IPS-NIHi7 (cell line): ENCODE results near the gene ALKBH6.
"Not testable (repeated sequence)": the region's sequence is repeated elsewhere in the genome, so short reads cannot be mapped to it uniquely, and the experiment has no call there.

Source experiments
- DNase-seq: peaks from one replicate; pipeline ENCODE4 v3.0.0; 2012; ENCODE audit warnings: mixed read lengths; ENCODE audit errors: extremely low spot score

The ALKBH6 gene

GRCh38 chr19:35992907-35993765 is 20.9 kb downstream of the ALKBH6 start:
- DNase-seq, result no peak

GRCh38 chr19:35991731-35992450 is 22.1 kb downstream of the ALKBH6 start:
- no peak for DNase-seq

GRCh38 chr19:35990771-35991730 is 23.0 kb downstream of the ALKBH6 start:
- no peak for DNase-seq

- no peak for DNase-seq
Measured at GRCh38 chr19:35990156-35990555, 23.9 kb downstream of the ALKBH6 start.

- no peak for DNase-seq
Measured at GRCh38 chr19:35988824-35989223, 25.2 kb downstream of the ALKBH6 start.

GRCh38 chr19:35987571-35987896 is 26.5 kb downstream of the ALKBH6 start:
- DNase-seq, result no peak

- DNase-seq, result peak; percentile 75
Measured at GRCh38 chr19:35986664-35987570, 27.1 kb downstream of the ALKBH6 start.

- DNase-seq, result no peak
Measured at GRCh38 chr19:35986111-35986510, 27.9 kb downstream of the ALKBH6 start.

- no peak for DNase-seq
Measured at GRCh38 chr19:35983177-35983576, 30.8 kb downstream of the ALKBH6 start.

- not testable (repeated sequence) for DNase-seq
Measured at GRCh38 chr19:35980997-35981396, 33.0 kb downstream of the ALKBH6 start.

GRCh38 chr19:35978832-35979365 is 35.1 kb downstream of the ALKBH6 start:
- no peak for DNase-seq

- no peak for DNase-seq
Measured at GRCh38 chr19:35978271-35978670, 35.7 kb downstream of the ALKBH6 start.

GRCh38 chr19:35977446-35978222 is 36.4 kb downstream of the ALKBH6 start:
- DNase-seq, result peak; percentile 89

- DNase-seq, result peak; percentile 82
Measured at GRCh38 chr19:35975608-35976214, 38.3 kb downstream of the ALKBH6 start.

- no peak for DNase-seq
Measured at GRCh38 chr19:35973487-35973886, 40.5 kb downstream of the ALKBH6 start.

- DNase-seq, result no peak
Measured at GRCh38 chr19:35966771-35967170, 47.2 kb downstream of the ALKBH6 start.

- peak; percentile 84 for DNase-seq
Measured at GRCh38 chr19:35963514-35963913, 50.5 kb downstream of the ALKBH6 start.

GRCh38 chr19:35960432-35960972 is 53.5 kb downstream of the ALKBH6 start:
- DNase-seq, result no peak

- DNase-seq, result no peak
Measured at GRCh38 chr19:35959968-35960320, 54.1 kb downstream of the ALKBH6 start.
